ENCODE results near the gene TMEM147.

TMEM147 gene

GRCh38 chr19:35519291-35519690 is 26.1 kb upstream of the TMEM147 start:
- ChIA-PET CTCF (interaction anchor here (1.1 to 6.6 kb wide), 3 partner anchors 10 to 24 kb away, joined by 4 to 86 read pairs (median 7); no protein-coding TSS in a partner anchor), POLR2A (no interaction called here)
- H3K4me3 ChIP-seq (ENCODE audit: low read depth, low read length): no peak overlapping the region
- TF ChIP-seq ZBTB44 (tag by site-specific recombination; IDR thresholded peaks at IDR 0.05): no peak
- no peak for TF ChIP-seq ZNF518A (tag by site-specific recombination; conservative IDR thresholded peaks at IDR 0.05; ENCODE audit: low read depth)
- TF ChIP-seq KLF1 (tag by site-specific recombination; IDR thresholded peaks at IDR 0.05): peak; percentile 62
- no peak for TF ChIP-seq ZNF530 (tag by site-specific recombination; IDR thresholded peaks at IDR 0.05; ENCODE audit: low read depth)
- TF ChIP-seq KLF17 (tag by site-specific recombination; IDR thresholded peaks at IDR 0.05): peak; percentile 35; the same call in 1 of the 2 replicates
- TF ChIP-seq SP7 (tag by site-specific recombination; IDR thresholded peaks at IDR 0.05): no peak
- TF ChIP-seq ZBTB17 (tag by site-specific recombination; IDR thresholded peaks at IDR 0.05): 0 out of 2 replicates have a peak, but pooled peaks have one; percentile 14
- no peak for TF ChIP-seq ZNF513 (tag by site-specific recombination; IDR thresholded peaks at IDR 0.05)
- no peak for TF ChIP-seq SP3 (tag by site-specific recombination; IDR thresholded peaks at IDR 0.05)
- TF ChIP-seq ZFP37 (tag by site-specific recombination; IDR thresholded peaks at IDR 0.05): no peak
- no peak for TF ChIP-seq MEIS1 (CRISPR knock-in tag; IDR thresholded peaks at IDR 0.05; ENCODE audit: borderline replicate concordance)
- no peak for TF ChIP-seq AEBP2 (tag by site-specific recombination; IDR thresholded peaks at IDR 0.05; ENCODE audit: borderline replicate concordance)
- TF ChIP-seq IKZF3 (tag by site-specific recombination; IDR thresholded peaks at IDR 0.05): no peak
- no peak for TF ChIP-seq KLF8 (tag by site-specific recombination; IDR thresholded peaks at IDR 0.05)
- TF ChIP-seq WT1 (tag by site-specific recombination; IDR thresholded peaks at IDR 0.05): no peak
- no peak for TF ChIP-seq SETDB1 (IDR thresholded peaks at IDR 0.05; ENCODE audit: insufficient read length, low read length)
- H3K9me3 ChIP-seq (ENCODE audit: control insufficient read depth, insufficient read depth, low read depth, low read length): no peaks in the 10 kb centered on the region
- H3K4me1 ChIP-seq (ENCODE audit: control insufficient read depth, insufficient read depth, low read length): 0 out of 2 replicates have a peak, but pooled peaks cover 3% of the 10 kb centered on the region
- H3K36me3 ChIP-seq (ENCODE audit: control insufficient read depth in 2 of 2, insufficient read depth in 1 of 2, low read length in 2 of 2): no peaks in the 10 kb centered on the region; a peak in 1 of 3 replicates
- no peak overlapping the region for H3K27ac ChIP-seq (ENCODE audit: extremely low read depth, low read depth, low read length)

Measured in HEK293 (cell line).